A549 treated with AZD2906 at 1 μM for 4 hours (cell line): ENCODE data around the gene SCGB2B2. TPM values are rescaled to one million over a fixed set of nuclear protein-coding genes. Genes with fewer than 3 reads are reported as not detected.

Experiments used
- total RNA-seq: library from RNA; stranded (reverse); fragments of 200-300 nt; extraction: Qiagen RNA extraction; gene quantifications from 5 replicates; pipeline ENCODE4 v1.2.3, GENCODE V29; 2022

The SCGB2B2 gene, protein sequence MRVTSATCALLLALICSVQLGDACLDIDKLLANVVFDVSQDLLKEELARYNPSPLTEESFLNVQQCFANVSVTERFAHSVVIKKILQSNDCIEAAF
- 0.02 to 0.13 TPM (median 0.10 TPM) in 4 of 5 replicates, not detected in the other for total RNA-seq

DNA sequence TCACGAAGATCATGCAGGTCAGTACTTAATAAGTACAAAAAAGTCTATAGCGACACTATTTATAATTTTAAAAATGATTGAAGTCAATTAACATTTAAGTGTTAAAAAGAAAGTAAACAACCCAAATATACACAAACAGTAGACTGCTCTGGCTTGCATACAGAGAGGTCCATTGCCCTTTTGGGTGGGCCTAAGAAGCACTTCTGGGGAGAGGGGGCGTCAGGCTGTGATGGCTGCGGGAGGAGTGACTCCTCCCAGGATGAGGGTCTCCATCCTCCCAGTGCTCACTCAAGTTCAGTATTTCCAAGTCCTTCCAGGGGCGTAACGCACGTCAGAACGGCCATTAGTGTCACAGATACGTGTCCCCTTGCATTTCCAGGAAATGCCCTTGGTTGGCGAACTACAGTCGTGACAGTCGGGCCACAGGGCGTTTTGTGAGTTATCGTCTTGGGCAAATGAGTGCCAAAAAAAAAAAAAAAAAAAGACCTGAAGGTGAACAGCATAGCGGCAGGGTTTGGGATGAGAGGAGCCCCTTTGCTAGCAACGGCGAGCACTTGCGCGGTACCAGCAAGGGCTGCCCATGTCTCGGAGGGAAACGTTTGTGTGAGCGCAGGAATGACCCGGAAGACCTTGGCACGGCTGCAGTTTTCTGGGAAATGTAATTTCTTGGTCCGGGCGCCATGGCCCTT is at the start of gene SCGB2B2:
TSS of gene SCGB2B2 (minus strand) at position 463 of the 689 bp plus-strand sequence. CDS start 82,596 bp downstream, outside the sequence.

DNA sequence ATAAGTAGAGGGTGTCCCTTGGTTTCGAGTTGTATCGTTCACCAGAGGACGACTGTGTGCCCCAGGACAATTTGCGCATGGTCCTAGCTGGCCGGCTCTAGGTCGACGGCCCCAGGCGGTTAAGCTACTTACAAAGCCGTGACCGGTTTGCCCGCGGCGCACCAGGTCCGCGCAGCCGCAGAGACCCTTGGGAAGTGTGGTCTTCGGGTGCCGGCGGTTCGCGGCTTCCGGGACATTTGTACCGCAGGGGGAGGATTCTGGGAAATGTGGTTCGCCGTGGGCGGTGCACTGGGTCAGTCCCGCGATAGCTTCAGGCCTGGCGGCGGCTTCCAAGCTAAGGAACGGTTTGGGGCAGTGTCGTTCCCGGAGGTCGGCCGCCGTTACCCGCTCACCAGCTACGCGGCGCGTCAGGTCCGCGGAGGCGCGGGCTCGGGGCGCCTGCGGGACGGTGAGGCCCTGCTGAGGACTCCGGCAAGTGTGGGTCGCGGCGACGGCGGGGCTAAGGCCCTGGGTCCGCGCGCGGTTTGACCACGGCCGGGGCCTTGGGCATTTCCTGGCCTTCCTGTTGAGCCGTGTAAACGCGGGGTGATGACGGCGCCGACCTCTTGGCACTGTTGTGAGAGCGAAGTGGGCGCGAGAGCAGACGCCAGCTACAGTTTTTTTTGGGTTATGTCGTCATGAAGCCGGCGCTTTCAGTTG is 576 bp upstream of the SCGB2B2 start, which contains the start of gene ZNF302:
TSS of gene ZNF302 (plus strand) at position 293 of the 699 bp plus-strand sequence. CDS start 1,127 bp downstream, outside the sequence.

Other genes with a start within 250 kb of the SCGB2B2 start
- gene UBA2, start 248.8 kb downstream of the SCGB2B2 start, total RNA-seq = 224 to 378 TPM (median 234 TPM) in 5 replicates
- 23.6 to 38.2 TPM (median 35.0 TPM) in 5 replicates for gene WTIP, start 195.4 kb downstream of the SCGB2B2 start, total RNA-seq
- 13.1 to 16.2 TPM (median 15.4 TPM) in 5 replicates for gene ZNF302, start 519 bp upstream of the SCGB2B2 start, total RNA-seq
- gene ZNF181, start 57.1 kb upstream of the SCGB2B2 start, total RNA-seq = 7.9 to 12.0 TPM (median 10.6 TPM) in 5 replicates
- gene ZNF599, start 96.1 kb upstream of the SCGB2B2 start, total RNA-seq = 2.0 to 3.0 TPM (median 2.7 TPM) in 5 replicates
- 4.4 to 6.0 TPM (median 4.8 TPM) in 5 replicates for gene ZNF30, start 249.7 kb upstream of the SCGB2B2 start, total RNA-seq